Loucy (cell line): ENCODE results near the gene ARHGAP26.

Source experiments
- H2AFZ ChIP-seq: fragments of 200-600 bp; sonication (generic); 2 replicates; pipeline ENCODE4 v1.6.0; 2016; ENCODE audit warnings: antibody characterized with exemption, mild to moderate bottlenecking, low read length, moderate library complexity
- H3F3A ChIP-seq: fragments of 200-600 bp; 2 replicates; pipeline ENCODE4 v1.6.0; 2016; ENCODE audit warnings: antibody characterized with exemption, low read depth, mild to moderate bottlenecking
- H3K27me3 ChIP-seq: fragments of 200-600 bp; sonication (generic); 2 replicates; pipeline ENCODE4 v1.6.1; 2014; ENCODE audit warnings: low read length, mild to moderate bottlenecking; ENCODE audit not compliant: insufficient read depth, poor library complexity, severe bottlenecking
- H3K36me3 ChIP-seq: fragments of 200-600 bp; sonication (generic); 2 replicates; pipeline ENCODE4 v1.6.1; 2016; ENCODE audit warnings: low read length; ENCODE audit not compliant: insufficient read depth
- H3K4me1 ChIP-seq: fragments of 200-600 bp; sonication (generic); 2 replicates; pipeline ENCODE4 v1.5.1; 2014; ENCODE audit warnings: low read length, mild to moderate bottlenecking; ENCODE audit not compliant: insufficient read depth, poor library complexity, severe bottlenecking
- H3K4me2 ChIP-seq: fragments of 200-600 bp; sonication (generic); 2 replicates; pipeline ENCODE4 v1.6.0; 2014; ENCODE audit warnings: antibody characterized with exemption, low read length, low read depth, mild to moderate bottlenecking; ENCODE audit not compliant: poor library complexity, severe bottlenecking
- H3K4me3 ChIP-seq: fragments of 200-600 bp; sonication (generic); 2 replicates; pipeline ENCODE4 v1.5.1; 2014; ENCODE audit warnings: low read length, mild to moderate bottlenecking, mixed read lengths; ENCODE audit not compliant: poor library complexity, severe bottlenecking
- H3K79me2 ChIP-seq: fragments of 200-600 bp; sonication (generic); 2 replicates; pipeline ENCODE4 v1.6.1; 2014; ENCODE audit warnings: low read length; ENCODE audit not compliant: insufficient read depth
- H3K9ac ChIP-seq: fragments of 200-600 bp; sonication (generic); 2 replicates; pipeline ENCODE4 v1.6.0; 2014; ENCODE audit warnings: mild to moderate bottlenecking, low read depth, low read length, moderate library complexity; ENCODE audit not compliant: poor library complexity, severe bottlenecking
- H3K9me2 ChIP-seq: fragments of 200-600 bp; sonication (generic); replicated peaks from 2 replicates; pipeline ENCODE4 v1.6.1; 2016; ENCODE audit warnings: low read depth, low read length, mixed read lengths
- H3K9me3 ChIP-seq: fragments of 200-600 bp; sonication (generic); 2 replicates; pipeline ENCODE4 v1.6.1; 2014; ENCODE audit warnings: mild to moderate bottlenecking, antibody characterized with exemption, low read length, low read depth; ENCODE audit not compliant: insufficient read depth
- H4K20me1 ChIP-seq: fragments of 200-600 bp; sonication (generic); 2 replicates; pipeline ENCODE4 v1.6.0; 2014; ENCODE audit warnings: antibody characterized with exemption, low read length, mild to moderate bottlenecking; ENCODE audit not compliant: insufficient read depth, poor library complexity, severe bottlenecking
- CTCF ChIP-seq: fragments of 200-600 bp; sonication (generic); conservative IDR thresholded peaks from 2 replicates; pipeline ENCODE4 v1.5.1; 2014; ENCODE audit warnings: mild to moderate bottlenecking, antibody characterized with exemption, low read length
- EZH2phosphoT487 ChIP-seq: fragments of 200-600 bp; IDR thresholded peaks from 2 replicates; pipeline ENCODE4 v1.6.1; 2018; ENCODE audit warnings: antibody characterized with exemption, mild to moderate bottlenecking, moderate library complexity, borderline replicate concordance

The ARHGAP26 gene

GRCh38 chr5:143227301-143227700 is 457.1 kb downstream of the ARHGAP26 start:
- Histone ChIP-seq H3K4me1 (peaks cover 8% of the 10 kb centered on the region), H3F3A (no peaks in the 10 kb centered on the region), H3K9me2 (no peaks in the 10 kb centered on the region), H3K9ac (no peak overlapping the region), H2AFZ (no peak overlapping the region), H3K36me3 (no peaks in the 10 kb centered on the region), H3K9me3 (no peaks in the 10 kb centered on the region), H3K27me3 (no peaks in the 10 kb centered on the region), H3K79me2 (no peaks in the 10 kb centered on the region), H3K4me3 (no peak overlapping the region), H4K20me1 (no peaks in the 10 kb centered on the region), H3K4me2 (no peak overlapping the region)
- TF ChIP-seq EZH2phosphoT487 = no peak
- TF ChIP-seq CTCF = no peak

- Histone ChIP-seq H2AFZ (no peak overlapping the region), H3K4me3 (no peak overlapping the region)
These were observed 458.6 kb downstream of the ARHGAP26 start for GRCh38 chr5:143228597-143229293.

GRCh38 chr5:143229426-143229895 is 459.3 kb downstream of the ARHGAP26 start:
- H3K9ac ChIP-seq = no peak overlapping the region
- no peaks in the 10 kb centered on the region for H3K36me3 ChIP-seq
- H3K27me3 ChIP-seq = no peaks in the 10 kb centered on the region
- no peak overlapping the region for H3K4me2 ChIP-seq
- no peaks in the 10 kb centered on the region for H3K79me2 ChIP-seq
- TF ChIP-seq EZH2phosphoT487 = no peak
- no peak for TF ChIP-seq CTCF
- peaks cover 8% of the 10 kb centered on the region for H3K4me1 ChIP-seq
- H3F3A ChIP-seq = no peaks in the 10 kb centered on the region
- no peaks in the 10 kb centered on the region for H3K9me3 ChIP-seq
- H2AFZ ChIP-seq = no peak overlapping the region
- H3K4me3 ChIP-seq = no peak overlapping the region
- no peaks in the 10 kb centered on the region for H3K9me2 ChIP-seq
- H4K20me1 ChIP-seq = no peaks in the 10 kb centered on the region

More at GRCh38 chr5:143228597-143229293, 458.6 kb downstream of the ARHGAP26 start:
- Histone ChIP-seq H3K9me3 (no peaks in the 10 kb centered on the region), H3K9ac (no peak overlapping the region), H3K36me3 (no peaks in the 10 kb centered on the region), H3K4me1 (peaks cover 8% of the 10 kb centered on the region), H4K20me1 (no peaks in the 10 kb centered on the region), H3K79me2 (no peaks in the 10 kb centered on the region), H3K4me2 (no peak overlapping the region), H3K27me3 (no peaks in the 10 kb centered on the region), H3F3A (no peaks in the 10 kb centered on the region), H3K9me2 (no peaks in the 10 kb centered on the region)
- TF ChIP-seq CTCF = no peak
- TF ChIP-seq EZH2phosphoT487 = no peak
